NOMO-1 treated with DMSO at 0.1 percent for 48 hours (cell line): ENCODE data around the gene C1QTNF6.
A peak's percentile ranks its signal among the peaks of the same experiment; 100 is the strongest.
"Not testable (repeated sequence)": the region's sequence is repeated elsewhere in the genome, so short reads cannot be mapped to it uniquely, and the experiment has no call there.

ENCODE experiments used
- DNase-seq: peaks from one replicate; lab custom pipeline; 2025; ENCODE audit not compliant: unreplicated experiment; lab: John Stamatoyannopoulos, UW

The C1QTNF6 gene

GRCh38 chr22:37187891-37188761 is at the start of gene C1QTNF6:
Gene C1QTNF6 (minus strand): TSS chr22:37188247. CDS start chr22:37188213, 34 bp downstream.
- no peak for DNase-seq

DNA sequence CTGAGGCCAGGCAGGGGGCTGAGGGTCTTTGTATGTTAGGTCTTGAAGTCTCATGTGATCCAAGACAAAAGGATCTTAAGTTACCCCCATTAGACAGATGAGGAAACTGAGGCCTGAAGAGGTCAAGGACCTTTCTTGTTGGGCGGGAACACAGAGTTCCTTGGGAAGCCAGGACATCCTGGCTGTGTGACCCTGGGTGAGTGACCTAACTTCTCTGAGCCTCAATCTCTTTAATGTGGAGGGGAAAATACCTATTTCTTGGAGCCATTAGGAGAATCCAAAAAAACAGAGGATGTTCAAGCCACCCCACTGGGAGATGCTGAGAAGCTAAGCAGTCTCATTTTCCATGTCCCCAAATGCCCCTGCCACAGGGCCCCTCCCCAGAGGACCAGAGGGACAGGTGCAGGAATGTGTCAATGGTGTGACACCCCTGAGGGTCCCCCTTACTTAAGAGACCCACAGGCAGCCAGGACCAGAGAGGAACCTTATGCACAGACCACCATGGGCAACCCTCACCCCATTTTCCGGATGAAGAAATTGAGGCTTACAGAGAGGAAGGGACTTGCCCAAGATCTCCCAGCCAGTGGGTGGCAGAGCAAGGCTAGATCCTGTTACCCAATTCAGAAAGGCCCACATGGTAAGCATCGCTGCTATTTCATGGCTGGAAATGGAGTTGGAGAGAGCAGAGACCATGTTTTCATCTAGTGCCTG is 48.0 kb upstream of the C1QTNF6 start:
- DNase-seq: no peak

DNA sequence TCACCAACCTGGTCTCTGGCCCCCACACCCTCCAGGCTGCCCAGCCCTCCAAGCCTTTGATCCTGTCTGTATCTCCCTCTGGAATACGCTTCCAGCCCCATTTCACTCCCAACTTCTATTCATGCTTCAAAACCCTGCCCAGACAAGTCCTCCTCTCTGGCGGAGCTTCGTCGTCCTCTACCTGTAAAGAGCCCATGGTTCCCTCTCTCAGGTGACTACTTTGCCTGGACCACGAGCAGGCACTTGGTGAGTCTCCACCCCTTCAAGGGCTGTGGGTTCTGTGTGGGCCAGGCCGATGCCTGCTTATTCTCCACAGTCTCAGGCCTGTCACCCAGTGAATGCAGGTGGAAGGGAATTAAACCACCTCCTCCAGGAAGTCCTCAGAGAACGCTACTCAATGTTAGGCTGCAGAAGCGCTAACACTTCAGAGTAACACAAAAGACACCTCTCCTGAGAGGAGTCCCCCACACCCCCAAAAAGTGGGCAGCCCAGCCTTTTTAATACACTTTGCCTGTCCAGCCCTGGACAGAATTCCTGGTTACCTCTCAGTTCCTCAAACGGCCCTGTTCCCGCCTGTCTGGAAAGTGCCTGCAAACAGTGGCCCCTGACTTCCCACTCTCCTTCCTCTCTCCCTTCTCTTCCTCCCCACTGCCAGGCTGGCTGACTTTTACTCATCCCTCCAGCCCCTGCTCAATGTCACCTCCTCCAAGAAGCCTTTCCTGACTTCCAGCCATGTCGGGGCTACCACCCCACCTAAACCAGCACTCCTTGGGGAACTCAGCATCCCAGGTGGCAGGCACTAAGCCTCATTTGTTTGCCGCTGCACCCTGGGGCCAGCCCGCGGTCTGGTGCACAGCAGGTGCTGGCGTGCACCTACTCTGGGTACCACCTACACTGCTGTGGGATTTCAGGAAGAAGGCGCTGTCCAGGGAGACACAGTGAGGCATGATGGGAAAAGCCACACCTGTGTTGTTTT is 47.0 kb upstream of the C1QTNF6 start:
- no peak for DNase-seq

- DNase-seq: no peak
Measured at GRCh38 chr22:37233751-37234631, 45.9 kb upstream of the C1QTNF6 start.

DNA sequence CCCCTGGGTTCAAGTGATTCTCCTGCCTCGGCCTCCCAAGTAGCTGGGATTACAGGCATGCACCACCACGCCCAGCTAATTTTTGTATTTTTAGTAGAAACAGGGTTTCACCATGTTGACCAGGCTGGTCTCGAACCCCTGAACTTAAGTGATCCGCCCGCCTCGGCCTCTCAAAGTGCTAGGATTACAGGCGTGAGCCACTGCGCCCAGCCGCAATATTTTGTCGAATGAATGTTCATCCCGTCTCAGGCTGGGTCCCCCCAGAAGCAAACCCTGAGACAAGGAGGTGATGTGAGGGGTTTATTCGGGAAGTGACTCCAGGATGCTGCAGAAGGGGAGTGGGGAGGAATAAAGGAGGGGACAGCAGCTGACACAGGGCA is 45.3 kb upstream of the C1QTNF6 start:
- DNase-seq: not testable (repeated sequence)

GRCh38 chr22:37232140-37232998 is 44.3 kb upstream of the C1QTNF6 start:
- no peak for DNase-seq

DNA sequence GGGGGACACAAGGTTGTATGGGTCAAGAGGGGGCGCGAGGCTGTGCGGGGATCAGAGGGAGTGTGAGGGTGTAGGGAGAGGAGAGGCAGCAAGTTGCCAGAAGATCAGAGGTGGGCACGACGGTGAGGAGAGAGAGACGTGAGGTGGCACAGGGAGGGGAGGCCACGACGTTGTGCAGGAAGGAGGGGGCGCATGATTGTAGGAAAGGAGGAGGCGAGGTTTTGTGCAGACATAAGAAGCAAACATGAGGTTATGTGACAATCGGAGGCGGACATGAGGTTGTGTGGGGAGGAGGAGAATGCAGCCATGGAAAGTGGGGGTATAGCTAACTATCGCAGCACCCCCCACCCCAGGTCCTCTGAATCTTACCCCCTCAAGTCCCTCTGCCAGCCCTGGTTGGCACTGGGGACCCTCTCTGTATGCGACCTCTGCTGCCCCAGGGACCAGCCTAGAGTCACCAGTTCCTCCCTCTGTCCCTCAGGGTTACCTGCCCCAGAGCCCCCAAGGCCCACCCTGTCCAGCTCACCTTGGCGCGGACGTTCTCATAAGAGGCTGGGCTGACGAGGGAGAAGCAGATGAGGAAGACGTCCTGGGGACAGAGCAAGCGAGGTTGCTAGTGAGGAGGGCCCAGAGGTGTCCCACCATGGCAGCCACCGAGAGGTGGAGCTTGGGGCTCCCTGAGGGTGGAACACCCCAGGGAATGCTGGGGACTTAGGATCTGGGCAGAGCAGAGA is 43.5 kb upstream of the C1QTNF6 start:
- no peak for DNase-seq

DNA sequence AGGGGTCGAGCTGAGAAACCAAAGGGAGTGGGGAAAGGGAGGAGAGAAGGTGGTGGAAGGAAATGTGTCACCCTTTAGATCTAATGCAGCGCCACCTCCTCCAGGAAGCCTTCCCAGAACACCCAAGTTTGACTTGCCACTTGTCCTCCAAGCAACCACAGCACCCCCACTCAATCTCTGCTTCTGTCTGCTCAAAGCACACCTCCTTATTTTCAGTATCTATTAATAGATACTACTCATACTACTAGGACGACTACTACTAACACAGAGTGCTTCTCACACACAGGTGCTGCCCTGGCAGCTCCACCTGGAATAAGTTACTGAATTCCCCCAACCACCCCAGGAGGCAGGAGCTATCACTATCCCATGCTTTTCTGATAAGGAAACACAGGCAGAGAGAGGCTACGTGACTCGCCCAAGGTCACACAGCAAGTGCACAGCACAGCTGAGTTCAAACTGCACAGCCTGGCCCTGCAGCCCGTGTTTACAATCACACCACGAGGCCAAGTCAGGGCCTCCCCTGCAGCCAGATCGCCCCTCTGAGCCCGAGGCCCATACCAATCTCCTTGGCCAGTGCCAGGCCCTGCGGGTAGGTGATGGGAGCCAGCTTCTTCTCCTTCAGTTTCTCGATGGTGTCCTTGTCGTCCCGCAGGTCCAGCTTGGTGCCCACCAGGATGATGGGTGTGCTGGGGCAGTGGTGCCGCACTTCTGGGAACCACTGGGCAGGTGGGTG is 42.8 kb upstream of the C1QTNF6 start:
- DNase-seq: no peak

- peak; percentile 80 for DNase-seq
Measured at GRCh38 chr22:37229805-37230672, 42.0 kb upstream of the C1QTNF6 start.

- no peak for DNase-seq
Measured at GRCh38 chr22:37229012-37229804, 41.2 kb upstream of the C1QTNF6 start.

DNA sequence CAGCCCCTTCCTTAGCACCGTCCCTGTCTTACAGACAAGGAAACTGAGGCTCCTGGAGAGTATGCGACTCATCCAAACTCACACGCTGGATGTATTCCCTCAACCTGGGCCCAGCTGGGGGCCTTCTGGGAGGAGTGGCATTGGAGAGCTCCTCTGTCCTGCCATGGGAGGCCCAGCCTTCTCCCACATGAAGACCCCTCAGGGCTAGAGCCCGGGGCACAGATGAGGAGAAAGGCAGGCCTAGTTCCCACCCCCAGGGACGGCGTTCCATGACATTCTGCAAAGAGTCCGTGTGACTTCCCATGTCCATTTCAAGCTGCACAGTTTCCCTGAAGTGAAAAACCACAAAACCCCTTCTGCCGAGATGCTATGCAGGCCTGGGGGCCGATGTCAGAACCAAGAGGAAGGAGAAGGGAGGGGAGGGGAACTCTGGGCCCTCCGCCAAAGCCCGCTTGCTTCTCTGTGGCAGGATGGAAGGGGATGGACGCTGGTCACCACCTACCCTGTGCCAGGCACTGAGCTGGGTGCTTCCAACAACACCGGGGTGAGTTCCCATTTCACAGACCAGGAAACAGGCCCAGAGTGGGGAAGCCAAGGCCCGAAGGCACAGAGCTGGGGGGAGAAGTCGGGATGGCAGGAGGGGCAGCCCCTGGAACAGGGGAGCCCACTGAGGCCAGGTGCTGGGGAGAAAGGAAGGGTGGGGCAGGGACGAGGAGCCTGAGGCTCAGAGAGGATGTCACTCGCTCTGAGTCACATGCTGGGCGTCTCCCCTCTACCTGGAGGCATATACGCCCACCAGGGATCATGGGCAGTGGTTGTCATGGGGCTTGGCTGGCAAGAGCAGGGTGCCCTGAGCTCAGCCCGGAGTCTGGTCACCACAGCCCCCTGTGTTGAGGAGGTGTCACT is 40.3 kb upstream of the C1QTNF6 start:
- no peak for DNase-seq

DNA sequence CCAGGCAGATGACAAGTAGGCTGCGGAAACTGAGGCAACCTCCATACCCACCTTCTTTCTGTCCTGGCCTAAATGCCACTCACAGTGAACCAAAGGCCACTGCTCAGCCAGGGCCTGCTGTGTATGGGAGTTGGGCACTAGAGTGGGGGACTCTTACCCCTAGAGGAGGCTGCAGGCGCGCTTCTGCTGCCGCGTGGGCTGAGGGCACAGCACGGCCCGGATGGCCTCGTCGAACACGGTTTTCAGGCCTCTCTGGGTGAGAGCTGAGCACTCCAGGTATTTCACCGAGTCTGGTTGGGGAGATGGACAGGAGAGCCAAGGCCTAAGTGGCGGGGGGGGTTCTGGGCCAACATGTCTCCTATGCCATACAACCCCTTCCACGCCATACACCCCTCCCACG is 38.5 kb upstream of the C1QTNF6 start:
- DNase-seq: no peak

DNA sequence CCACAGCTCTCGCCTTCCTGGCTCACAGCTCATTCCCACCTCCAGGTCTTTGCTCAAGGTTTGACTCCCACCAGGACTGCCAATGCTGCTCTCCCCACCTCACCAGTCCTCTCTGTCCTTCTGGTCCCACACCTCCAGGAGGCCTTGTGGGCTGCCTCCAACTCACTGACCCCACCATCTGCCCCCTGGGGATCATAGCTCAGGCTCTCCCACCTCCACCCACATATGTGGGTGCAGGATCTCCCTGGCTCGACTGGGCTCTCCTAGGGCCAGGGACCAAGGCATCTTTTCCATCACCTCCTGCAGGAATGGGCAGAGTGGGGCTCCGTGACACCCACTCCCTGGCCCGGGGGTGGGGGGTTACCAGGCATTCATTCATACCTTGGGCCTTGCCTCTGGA is 38.0 kb upstream of the C1QTNF6 start:
- DNase-seq: no peak

GRCh38 chr22:37225481-37225880 is 37.4 kb upstream of the C1QTNF6 start:
- DNase-seq: no peak

GRCh38 chr22:37224757-37225420 is 36.8 kb upstream of the C1QTNF6 start:
- DNase-seq: no peak
